ENCODE results near the gene THYN1. TPM values are rescaled to one million over a fixed set of nuclear protein-coding genes. Genes with fewer than 3 reads are reported as not detected.
"Not testable (repeated sequence)": the region's sequence is repeated elsewhere in the genome, so short reads cannot be mapped to it uniquely, and the experiment has no call there.

Gene THYN1
- total and polyA plus RNA-seq, 9 donors = 41.0 to 91.8 (median 59.6) TPM

DNA sequence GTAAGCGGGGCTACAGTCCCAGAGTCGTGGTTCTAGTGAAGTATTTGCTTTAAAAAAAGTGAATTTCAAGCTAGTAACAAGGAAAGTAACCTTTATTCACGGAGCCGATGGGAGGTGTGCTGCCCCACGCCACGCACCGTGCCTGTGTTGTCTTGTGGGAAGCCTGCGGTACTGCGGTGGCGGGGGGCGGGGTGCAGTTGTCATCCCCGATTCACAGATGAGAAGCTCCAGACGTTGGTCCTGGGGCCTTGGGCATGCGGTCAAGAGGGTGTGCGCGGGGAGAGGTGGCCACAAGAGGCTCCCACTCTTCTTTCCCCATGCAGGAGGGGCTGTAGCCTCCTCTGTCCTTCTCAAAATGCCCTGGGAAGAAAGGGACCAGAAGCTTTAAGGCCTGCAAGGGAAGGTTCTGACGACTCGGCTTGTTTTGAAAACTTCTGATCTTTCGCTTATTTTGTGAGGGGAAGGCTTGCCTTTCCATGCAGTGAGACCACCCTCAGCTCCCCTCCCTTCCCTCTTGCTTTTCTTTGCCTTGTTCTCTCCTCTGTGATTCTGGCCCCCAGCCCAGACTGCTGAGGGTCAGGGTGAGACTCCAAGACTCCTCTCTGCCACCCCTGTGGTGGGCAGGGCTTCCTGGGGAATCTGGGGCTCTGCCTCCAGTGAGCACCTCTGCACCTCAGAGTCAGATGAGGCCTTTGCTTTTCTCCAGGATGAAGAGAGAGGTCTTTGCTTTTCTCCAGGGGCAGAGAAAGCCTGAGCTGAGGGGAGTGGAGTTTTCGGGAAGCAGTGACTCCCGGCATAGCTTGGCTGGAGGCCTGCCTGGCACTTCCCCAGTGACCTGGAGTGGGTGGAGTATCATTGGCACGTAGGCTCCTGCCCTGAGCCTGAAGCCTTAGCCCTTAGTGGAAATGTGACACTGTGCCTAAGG, 29.2 kb upstream of the THYN1 start:
- WGBS, 3 donors = 72 to 77% (median 73%) methylated on average over 22 of the region's 22 CpGs
- Histone ChIP-seq H3K4me3 (no peak overlapping the region), H3K27ac (no peak overlapping the region), H3K36me3 (no peaks in the 10 kb centered on the region), H3K4me1 (ENCODE audit: insufficient read depth) (no peaks in the 10 kb centered on the region), H3K27me3 (no peaks in the 10 kb centered on the region), H3K9me3 (peaks cover 0 to 3% of the 10 kb centered on the region in 2 donors)
- DNase-seq = no peak
- intact Hi-C loops (cut with DNase I) = no loop called here
- TF ChIP-seq, protein P1, sequence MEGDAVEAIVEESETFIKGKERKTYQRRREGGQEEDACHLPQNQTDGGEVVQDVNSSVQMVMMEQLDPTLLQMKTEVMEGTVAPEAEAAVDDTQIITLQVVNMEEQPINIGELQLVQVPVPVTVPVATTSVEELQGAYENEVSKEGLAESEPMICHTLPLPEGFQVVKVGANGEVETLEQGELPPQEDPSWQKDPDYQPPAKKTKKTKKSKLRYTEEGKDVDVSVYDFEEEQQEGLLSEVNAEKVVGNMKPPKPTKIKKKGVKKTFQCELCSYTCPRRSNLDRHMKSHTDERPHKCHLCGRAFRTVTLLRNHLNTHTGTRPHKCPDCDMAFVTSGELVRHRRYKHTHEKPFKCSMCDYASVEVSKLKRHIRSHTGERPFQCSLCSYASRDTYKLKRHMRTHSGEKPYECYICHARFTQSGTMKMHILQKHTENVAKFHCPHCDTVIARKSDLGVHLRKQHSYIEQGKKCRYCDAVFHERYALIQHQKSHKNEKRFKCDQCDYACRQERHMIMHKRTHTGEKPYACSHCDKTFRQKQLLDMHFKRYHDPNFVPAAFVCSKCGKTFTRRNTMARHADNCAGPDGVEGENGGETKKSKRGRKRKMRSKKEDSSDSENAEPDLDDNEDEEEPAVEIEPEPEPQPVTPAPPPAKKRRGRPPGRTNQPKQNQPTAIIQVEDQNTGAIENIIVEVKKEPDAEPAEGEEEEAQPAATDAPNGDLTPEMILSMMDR (IDR thresholded peaks at IDR 0.05) = no peak
- TF ChIP-seq POLR2A (IDR thresholded peaks at IDR 0.05) (no peak), EP300 (IDR thresholded peaks at IDR 0.05) (no peak)

DNA sequence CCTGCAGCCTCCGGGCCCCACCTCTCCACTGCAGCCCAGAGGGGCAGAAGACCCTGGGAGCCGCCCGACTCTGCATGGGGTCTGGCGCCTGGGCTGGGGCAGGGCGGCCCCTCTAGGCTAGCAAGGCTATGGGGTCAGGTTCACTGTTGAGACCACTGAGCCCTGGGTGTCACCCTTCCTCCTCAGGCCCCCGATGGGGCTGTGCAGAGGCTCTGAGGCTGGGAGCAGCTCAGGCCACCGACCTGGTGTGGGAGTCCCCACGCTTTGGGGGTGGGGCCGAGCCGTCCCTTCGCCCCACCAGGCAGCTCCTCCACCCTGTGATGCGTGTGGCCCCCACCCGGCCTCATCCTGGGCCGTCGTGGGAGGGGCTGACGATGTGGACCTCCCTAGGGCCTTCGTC, 28.5 kb upstream of the THYN1 start:
- H3K27me3 ChIP-seq; intact Hi-C loops (cut with DNase I): not testable (repeated sequence)

DNA sequence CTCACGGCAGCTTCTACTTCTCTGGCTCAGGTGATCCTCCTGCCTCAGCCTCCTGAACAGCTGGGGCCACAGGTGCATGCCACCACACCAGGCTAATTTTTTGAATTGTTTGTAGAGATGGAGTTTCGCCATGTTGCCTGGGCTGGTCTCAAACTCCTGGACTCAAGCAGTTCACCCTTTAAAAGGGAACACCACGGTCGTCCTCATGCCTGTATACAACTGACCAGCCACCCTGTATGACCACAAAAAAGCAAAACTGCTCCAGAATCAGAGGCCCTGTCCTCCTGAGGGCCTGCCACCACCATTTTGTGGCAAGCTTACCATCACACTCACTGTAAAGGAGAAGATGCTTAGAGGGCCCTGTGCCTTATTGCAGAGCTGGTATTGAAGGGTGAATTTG, 25.2 kb upstream of the THYN1 start:
- intact Hi-C loops (cut with DNase I) = no loop called here
- no peak for DNase-seq
- Histone ChIP-seq H3K27ac (no peak overlapping the region), H3K4me1 (ENCODE audit: insufficient read depth) (peaks cover 6% of the 10 kb centered on the region), H3K4me3 (no peak overlapping the region), H3K9me3 (peaks cover 0 to 3% of the 10 kb centered on the region in 2 donors), H3K27me3 (no peaks in the 10 kb centered on the region), H3K36me3 (no peaks in the 10 kb centered on the region)
- WGBS, 3 donors = 90 to 99% (median 98%) methylated on average over 4 of the region's 4 CpGs
- TF ChIP-seq, protein P1 (IDR thresholded peaks at IDR 0.05) = no peak
- TF ChIP-seq POLR2A (IDR thresholded peaks at IDR 0.05) = no peak
- TF ChIP-seq EP300 (IDR thresholded peaks at IDR 0.05) = no peak

More for the DNA sequence above, 28.5 kb upstream of the THYN1 start:
- H3K4me1 ChIP-seq (ENCODE audit: insufficient read depth); H3K36me3 ChIP-seq; H3K4me3 ChIP-seq; H3K9me3 ChIP-seq; H3K27ac ChIP-seq; DNase-seq: not testable (repeated sequence)
- WGBS, 3 donors = 85 to 89% (median 89%) methylated on average over 3 to 15 of the region's 17 CpGs

DNA sequence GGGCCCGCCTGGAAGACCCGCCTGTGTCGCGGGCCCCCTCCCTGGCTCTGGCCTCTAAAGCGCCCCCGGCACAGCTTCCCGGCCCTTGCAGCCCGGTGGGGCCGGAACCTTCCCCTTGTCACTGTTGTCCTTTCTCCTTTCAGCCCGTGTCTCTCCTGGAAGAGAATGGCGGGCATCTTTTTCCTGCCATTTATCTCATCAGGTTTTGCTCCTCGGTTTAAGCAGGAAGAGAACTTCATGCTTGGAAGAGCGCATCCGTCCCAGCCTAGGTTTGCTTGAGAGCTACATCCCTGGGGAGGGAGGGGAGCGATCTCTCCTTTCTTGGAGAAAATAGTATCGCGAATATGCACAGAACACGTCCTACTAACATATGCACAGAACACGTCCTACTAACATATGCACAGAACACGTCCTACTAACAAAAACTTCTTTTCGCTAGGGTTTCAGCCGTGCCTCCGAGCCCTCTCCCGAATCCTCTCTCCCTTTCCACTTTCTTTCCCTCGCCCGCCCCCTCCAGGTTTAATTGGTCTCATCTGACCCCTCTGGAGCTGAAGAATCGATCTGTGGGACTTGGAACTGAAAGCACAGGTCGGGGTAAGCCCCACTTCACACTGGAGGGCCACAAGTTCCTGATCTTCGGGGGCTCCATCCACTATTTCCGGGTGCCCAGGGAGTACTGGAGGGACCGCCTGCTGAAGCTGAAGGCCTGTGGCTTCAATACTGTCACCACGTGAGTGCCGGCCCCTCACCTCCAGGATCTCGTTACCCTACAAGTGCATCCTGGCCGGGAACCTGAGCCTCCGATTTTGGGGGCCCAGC, 24.2 kb upstream of the THYN1 start:
- no peak for TF ChIP-seq POLR2A (IDR thresholded peaks at IDR 0.05)
- TF ChIP-seq, protein P1 (IDR thresholded peaks at IDR 0.05) = no peak
- no peak for TF ChIP-seq EP300 (IDR thresholded peaks at IDR 0.05)
- H3K27me3 ChIP-seq = no peaks in the 10 kb centered on the region
- no peak for DNase-seq
- WGBS, 3 donors = 14 to 16% (median 14%) methylated on average over 36 of the region's 36 CpGs
- intact Hi-C loops (cut with DNase I) = no loop called here
- no peak overlapping the region for H3K4me3 ChIP-seq
- H3K27ac ChIP-seq = no peak overlapping the region
- peaks cover 6% of the 10 kb centered on the region for H3K4me1 ChIP-seq (ENCODE audit: insufficient read depth)
- no peaks in the 10 kb centered on the region for H3K36me3 ChIP-seq
- peaks cover 0 to 3% of the 10 kb centered on the region in 2 donors for H3K9me3 ChIP-seq

Measured in ovary (tissue), 9 donors.